HG03460 (cell line): ENCODE measurements around the gene SLC17A7.

ENCODE experiments used
- ATAC-seq: cut with Tn5 transposase; IDR thresholded peaks from one replicate; pipeline ENCODE4 v1.9.1; 2021; ENCODE audit not compliant: unreplicated experiment

SLC17A7 gene

GRCh38 chr19:49428547-49429451 lies 12.5 kb downstream of the SLC17A7 start:
- ATAC-seq = no peak

- ATAC-seq = no peak
Measured at GRCh38 chr19:49427855-49428546, 13.3 kb downstream of the SLC17A7 start.

GRCh38 chr19:49427339-49427738 lies 14.0 kb downstream of the SLC17A7 start:
- ATAC-seq = no peak

DNA sequence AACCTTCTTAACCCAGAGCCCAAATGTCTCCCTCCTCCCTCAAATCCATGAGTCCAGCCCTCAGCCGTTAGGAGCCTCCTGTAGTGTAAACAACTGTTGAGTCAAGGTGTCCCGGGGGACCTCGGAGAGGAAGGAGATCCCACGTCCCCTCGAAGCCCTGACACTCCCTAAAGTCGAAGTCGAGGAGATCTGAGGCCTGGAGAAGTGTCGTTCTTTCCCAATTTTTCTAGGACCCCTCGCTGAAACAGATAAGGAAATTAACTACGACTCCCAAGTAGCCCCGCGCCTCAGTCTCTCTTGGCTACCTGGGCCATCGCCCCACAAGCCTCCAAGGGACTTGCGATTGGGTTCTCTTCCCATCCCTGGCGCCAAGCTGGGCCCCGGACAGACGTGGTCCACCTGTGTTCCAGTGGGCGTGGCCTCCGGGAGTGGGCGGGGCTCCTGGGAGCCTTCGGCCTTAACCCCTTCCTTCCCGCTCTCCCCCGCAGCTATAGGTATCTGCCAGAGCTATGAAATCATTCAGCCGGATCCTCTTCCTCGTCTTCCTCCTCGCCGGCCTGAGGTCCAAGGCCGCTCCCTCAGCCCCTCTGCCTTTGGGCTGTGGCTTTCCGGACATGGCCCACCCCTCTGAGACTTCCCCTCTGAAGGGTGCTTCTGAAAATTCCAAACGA lies 15.3 kb downstream of the SLC17A7 start:
- no peak for ATAC-seq

DNA sequence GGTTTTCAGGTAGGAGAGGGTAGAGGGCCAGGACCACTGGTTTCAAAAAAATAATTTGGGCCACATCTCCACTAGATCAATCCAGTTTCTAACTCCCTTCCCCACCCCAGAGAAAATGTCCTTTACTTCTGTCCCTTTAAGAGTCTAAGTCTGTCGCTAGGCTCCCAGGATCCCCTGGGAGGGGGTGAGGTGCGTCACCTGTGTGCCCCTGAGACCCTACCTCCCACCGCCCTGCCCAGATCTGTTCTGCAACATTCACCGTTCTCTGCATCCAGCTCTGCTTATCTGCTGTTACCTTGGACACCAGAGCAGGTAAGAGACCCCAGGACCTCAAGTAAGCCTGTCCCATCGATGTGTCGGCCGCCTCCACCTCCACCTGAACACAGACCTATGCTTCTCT lies 16.1 kb downstream of the SLC17A7 start, which contains the start of gene GFY:
GFY (plus strand) TSS at position 211 of the 400 bp plus-strand sequence. CDS start 1,043 bp downstream, outside the sequence.
- no peak for ATAC-seq

DNA sequence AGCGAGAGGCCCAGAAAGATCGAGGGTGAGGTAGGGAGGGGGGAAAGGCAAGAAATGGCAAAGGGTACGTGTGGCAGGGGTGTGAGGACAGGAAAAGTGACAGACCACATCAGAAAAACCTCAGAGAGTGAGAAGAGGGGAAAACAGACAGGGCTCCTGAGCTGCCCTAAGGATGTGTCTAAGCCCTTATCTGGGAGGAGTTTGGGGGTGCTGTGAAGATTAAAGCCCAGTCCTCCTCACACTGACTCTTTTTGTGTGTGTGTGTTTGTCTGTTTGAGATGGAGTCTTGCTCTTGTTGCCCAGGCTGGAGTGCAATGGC lies 17.4 kb downstream of the SLC17A7 start:
- ATAC-seq = no peak

DNA sequence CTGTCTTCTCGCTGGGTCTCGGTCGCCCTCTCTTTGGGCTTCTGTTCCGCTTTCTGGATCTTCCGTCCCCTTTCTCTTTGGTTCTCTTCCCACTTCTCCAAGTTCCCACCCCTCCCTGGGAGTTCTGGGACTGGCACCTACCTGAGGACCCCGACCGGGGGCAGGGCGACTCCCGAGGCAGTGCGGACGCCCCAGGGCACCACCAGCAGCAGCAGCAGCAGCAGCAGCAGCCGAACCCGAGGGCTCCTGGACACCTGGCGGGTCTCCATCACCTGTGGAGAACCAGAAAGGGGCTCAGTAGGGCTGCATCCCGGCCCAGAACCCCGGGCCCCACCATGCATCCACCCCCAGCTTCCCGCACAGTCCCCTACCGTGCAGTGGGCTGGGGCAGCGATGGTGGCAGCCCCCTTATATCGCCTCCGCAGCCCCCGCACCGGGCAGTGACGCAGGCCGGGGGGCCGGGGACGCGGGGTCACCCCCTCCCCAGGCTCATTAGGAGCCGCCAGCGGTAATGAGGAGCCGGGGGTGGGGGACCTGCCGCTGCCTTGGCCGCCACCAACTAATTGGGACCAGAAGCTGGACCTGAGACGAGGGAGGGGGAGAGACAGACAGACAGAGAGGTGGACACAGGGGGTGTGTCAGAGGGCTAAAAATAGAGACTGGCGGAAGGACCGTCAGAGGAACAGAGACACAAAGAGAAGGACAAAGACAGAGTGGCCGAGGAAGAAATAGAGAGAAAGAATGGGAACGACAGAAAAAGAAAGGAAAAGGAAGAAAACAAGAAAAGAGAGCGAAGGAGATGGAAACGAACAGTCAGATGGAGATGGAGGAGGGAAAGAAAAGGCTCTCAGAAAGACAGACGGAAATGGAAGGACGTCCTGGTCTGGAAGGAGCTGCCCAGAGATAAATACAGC lies 18.0 kb downstream of the SLC17A7 start, which contains the start of gene PTH2:
PTH2 (minus strand) TSS at position 371 of the 914 bp plus-strand sequence; CDS start at position 269, 102 bp downstream.
- ATAC-seq = no peak

- ATAC-seq = no peak
Measured at GRCh38 chr19:49422407-49423070, 18.8 kb downstream of the SLC17A7 start.

DNA sequence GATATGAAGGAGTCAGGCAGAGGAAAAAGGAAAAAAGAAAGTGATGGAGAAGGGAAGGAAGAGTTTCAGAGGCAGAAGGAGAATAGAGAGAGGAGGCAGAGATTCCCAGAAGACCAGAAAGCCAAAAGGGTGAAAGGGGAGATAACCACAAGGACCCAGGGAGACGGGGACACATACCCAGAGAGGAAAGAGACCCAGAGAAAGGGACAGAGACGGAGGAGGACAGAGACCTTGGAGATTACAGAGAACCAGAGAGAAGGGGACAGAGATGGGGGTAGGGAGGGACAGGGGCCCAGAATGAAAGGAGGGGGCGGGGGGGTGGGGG lies 19.5 kb downstream of the SLC17A7 start:
- ATAC-seq = no peak

DNA sequence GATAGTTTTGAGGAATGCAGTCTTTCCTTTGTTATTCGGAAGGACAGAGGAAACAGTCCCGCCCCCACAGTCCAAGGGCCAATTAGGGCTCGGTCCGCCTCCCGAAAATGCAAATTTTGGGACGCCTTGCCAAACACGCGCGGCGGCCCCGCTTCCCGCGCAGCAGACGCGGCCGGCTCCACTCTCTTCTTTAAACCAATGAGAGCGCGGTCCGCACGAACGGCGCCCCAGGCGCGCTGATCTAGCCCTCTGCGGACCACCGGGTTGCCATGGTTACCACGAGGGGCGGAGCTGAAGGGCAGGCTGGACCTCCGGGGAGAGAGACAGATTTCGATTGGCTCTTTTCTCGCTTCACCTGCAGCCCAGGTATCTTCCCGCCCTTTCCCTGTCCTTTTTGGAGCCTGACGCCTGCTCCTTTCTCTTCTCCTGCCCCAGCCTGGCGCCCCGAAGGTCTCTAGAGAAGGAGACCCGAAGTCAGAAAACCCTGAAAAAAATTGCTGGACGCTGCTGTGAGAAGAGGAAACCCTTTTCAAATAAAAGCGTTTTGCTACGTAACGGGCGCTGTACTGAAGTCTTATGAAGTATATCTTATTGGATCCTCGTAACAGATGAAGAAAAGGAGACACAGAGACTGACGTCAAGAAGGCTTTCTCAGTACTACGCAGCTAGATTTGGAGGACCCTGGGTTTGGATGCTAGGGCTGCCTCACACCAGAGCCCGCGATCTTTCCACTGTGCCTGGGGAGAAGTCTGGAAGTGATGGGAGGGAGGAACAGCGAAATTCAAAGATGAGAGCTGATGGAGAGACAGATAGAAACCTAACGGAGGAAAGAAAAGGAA lies 20.1 kb downstream of the SLC17A7 start:
- no peak for ATAC-seq

GRCh38 chr19:49420227-49420626 lies 21.1 kb downstream of the SLC17A7 start:
- no peak for ATAC-seq

DNA sequence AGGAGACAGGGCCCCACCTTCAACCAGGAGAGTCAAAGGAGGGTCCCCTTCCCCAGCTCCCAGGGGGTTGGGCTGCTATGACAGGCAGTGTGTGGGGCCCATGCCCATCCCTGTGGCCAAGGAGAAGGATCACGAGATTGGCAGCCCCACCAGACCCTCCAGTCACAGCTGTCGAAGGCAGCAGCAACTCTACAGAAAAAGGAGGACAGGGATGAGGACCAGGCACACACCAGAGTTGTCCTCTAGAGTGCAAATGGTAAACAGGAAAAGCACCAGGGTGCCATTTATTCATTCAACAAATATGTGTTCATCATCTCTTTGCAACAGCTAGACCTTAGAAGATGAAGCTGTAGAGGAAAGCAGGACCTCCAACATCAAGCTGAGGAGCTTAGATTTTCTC lies 22.2 kb downstream of the SLC17A7 start:
- no peak for ATAC-seq

DNA sequence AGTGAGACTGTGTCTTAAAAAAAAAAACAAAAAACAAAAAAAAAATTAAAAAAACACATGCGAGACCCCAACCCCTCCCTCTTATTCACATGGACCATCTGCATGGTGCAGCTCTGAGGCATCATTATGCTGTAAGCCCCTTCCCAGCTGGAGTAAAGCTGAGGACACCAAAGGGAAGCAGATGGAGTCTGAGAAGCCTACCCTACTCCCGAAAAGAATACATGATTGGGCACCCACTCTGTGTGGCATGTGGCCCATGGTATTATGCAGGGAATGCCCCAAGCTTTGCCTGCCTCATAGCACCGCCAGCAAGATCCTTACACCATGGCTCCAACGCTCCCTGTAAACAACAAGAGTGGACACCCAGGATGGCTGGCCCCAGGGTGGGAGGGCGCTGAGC lies 22.8 kb downstream of the SLC17A7 start:
- ATAC-seq = no peak

DNA sequence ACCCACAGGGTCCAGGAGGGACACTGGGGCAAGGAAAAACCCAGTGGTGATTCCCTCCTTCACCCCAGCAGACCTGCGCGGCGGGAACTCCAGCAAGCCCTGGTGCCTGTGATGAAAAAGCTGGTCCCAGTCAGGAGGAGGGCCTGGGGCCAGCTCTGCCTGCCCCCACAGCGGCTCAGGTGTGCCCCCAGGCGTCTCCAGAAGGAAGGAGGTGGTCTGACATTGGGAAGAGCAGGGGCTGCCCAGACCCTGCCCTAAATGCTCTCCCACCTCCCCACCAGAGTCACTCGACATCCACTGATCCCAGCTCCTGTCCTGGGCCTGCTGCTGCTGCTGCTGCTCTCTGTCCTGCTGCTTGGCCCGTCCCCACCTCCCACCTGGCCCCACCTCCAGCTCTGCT lies 24.2 kb downstream of the SLC17A7 start:
- no peak for ATAC-seq

DNA sequence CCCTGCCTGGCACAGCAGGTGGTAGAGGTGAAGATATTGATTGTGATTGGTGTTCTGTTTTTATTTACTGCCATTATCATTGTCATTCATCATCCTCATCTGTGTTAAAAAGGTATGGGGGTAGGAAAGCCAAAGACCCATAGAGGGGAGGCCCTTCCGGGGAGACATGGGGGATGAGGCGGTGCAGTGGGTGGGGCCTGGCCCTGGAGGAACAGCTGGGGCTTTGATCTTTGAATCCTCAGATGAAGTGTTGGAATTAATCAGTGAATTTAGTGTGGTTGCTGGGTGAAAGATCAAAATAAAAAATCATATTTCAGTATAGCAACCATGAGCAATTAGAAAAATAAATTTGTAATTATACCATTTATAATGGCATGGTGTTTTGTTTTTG lies 25.5 kb downstream of the SLC17A7 start:
- ATAC-seq = no peak

- no peak for ATAC-seq
Measured at GRCh38 chr19:49415102-49415809, 26.1 kb downstream of the SLC17A7 start.

DNA sequence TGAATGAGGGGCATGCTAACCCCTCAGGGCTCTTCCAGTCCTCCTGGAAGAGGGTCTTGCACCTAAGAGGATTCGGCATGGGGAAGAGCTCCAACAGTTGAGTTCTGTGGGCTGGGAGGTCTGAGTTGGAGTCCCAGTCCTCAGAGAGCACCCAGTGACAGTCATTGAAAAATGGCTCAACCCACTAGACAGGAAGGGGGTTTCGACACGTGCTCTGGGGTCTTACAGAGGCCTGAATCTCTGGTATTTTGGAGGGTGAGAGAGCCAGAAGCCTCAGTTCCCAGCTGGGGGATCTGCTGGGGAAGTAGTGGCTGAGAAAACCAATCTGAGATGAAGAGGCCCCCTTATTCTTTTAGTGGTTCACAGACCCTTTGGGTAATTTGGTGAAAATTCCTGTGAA lies 27.1 kb downstream of the SLC17A7 start:
- ATAC-seq = no peak

DNA sequence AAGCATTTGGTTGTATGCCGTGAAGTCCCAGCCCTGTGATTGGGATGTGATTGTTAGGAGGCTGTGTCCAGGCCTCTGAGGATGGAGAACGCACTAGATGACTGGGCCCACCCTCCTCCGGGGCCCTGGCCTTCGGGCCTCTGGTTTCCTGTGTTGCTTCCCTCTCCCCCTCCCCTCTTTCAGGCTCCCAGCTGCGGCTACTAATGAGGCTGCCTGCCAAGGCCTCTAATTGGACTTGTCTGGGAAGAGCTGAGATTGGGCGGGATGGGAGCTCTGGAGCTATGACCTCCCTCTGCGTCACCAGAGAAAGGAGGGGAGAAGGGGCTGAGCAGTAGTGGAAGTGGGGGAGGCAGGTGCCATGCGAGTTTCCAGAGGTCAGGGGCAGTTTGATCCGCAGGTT lies 28.0 kb downstream of the SLC17A7 start:
- ATAC-seq = no peak
